GM13976 (cell line): ENCODE measurements around the gene AIMP2.
"Not testable (repeated sequence)": the region's sequence is repeated elsewhere in the genome, so short reads cannot be mapped to it uniquely, and the experiment has no call there.

Source experiments
- DNase-seq: peaks from one replicate; pipeline ENCODE4 v3.0.0; 2012; ENCODE audit warnings: low spot score
- in situ Hi-C: fragments of 300-500 bp; cut with MboI; formaldehyde crosslinking; loops from one replicate; pipeline ENCODE4 v1.12.0; 2022; ENCODE audit warnings: low sequenced_read_pairs, mixed read lengths, inconsistent platforms; ENCODE audit not compliant: unreplicated experiment
- TF ChIP-seq, protein P1 (sequence below): IDR thresholded peaks from 2 replicates; pipeline ENCODE4 v1.5.1; 2012; ENCODE audit warnings: borderline replicate concordance, mild to moderate bottlenecking; ENCODE audit not compliant: insufficient read depth; ENCODE audit errors: extremely low read depth, missing control alignments, control extremely low read depth

AIMP2 gene

DNA sequence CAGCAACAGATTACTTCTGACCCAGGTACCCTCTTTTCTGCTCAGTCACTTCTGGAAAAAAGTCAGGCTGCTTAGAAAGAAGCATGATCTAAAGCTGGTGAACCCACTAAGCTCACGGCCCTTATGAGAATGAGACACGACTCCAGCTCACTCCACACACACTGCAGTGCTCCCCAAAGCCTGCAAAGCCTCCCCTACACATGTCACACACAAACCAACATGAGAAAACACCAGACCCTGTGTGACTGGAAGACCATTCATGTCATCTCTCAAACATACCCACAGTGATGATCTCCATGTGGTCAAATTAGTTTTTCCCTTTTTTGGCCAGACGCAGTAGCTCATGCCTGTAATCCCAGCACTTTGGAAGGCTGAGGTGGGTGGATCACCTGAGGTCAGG, 22.5 kb downstream of the AIMP2 start:
- in situ Hi-C loops: no loop called here
- DNase-seq: no peak
- TF ChIP-seq, protein P1, sequence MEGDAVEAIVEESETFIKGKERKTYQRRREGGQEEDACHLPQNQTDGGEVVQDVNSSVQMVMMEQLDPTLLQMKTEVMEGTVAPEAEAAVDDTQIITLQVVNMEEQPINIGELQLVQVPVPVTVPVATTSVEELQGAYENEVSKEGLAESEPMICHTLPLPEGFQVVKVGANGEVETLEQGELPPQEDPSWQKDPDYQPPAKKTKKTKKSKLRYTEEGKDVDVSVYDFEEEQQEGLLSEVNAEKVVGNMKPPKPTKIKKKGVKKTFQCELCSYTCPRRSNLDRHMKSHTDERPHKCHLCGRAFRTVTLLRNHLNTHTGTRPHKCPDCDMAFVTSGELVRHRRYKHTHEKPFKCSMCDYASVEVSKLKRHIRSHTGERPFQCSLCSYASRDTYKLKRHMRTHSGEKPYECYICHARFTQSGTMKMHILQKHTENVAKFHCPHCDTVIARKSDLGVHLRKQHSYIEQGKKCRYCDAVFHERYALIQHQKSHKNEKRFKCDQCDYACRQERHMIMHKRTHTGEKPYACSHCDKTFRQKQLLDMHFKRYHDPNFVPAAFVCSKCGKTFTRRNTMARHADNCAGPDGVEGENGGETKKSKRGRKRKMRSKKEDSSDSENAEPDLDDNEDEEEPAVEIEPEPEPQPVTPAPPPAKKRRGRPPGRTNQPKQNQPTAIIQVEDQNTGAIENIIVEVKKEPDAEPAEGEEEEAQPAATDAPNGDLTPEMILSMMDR: no peak

DNA sequence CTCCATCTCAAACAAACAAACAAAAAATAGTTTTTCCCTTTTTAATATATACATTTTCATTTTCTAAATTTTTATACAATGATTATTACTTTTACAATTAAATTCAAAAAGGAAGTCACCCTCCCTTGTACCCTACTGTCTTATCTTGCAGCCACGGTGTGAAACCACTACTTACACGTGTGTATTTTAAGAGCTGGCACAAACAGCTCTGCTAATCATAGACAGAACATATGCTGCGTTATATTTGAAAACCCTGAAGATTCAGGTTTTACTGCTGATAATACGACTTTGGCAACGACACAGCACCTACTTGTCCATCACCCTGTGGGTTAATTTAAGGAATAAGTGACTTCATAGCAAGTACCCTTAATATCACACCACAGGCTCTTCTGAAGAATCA, 23.1 kb downstream of the AIMP2 start:
- TF ChIP-seq, protein P1: no peak
- in situ Hi-C loops: no loop called here
- DNase-seq: no peak

GRCh38 chr7:6032641-6033040, 23.6 kb downstream of the AIMP2 start:
- TF ChIP-seq, protein P1: no peak
- DNase-seq: no peak
- in situ Hi-C loops: no loop called here

GRCh38 chr7:6035165-6035564, 26.1 kb downstream of the AIMP2 start:
- in situ Hi-C loops: no loop called here
- TF ChIP-seq, protein P1: no peak
- DNase-seq: no peak

DNA sequence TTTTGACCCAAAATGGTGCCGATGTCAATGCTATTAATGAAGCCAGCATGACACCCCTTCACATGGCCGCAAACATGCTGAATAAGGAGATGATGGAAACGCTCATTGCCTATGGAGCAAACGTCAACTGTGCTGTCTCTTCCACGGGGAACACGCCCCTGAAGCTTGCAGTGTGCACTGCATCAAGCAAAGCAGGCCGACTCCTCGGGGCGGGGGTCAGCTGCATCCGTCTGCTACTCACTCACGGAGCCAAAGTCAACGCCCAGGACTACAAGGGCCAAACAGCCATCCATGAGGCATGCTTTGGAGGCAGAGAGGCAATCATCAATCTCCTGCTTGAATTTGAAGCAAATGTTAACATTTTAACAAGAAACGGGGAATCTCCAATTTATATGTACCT, 26.6 kb downstream of the AIMP2 start:
- TF ChIP-seq, protein P1: no peak
- no peak for DNase-seq
- in situ Hi-C loops: no loop called here

DNA sequence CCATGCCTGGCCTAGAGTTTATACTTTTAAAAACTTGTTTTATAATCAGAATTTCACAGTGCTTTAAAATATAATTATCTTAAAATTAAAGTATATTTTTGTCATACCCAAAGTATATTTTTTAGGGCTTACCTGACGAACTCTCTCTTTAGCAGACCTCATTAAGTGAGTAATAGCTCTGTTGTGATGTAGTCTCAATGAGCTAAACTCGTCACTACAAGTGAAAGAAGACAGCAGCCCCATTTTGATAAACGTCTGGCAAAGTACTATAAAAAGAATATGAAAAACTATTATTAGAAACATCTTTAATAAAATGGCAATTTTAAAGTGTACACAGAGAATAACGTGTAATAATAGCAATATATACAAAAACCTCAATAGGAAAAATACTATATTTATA, 40.7 kb downstream of the AIMP2 start:
- DNase-seq: no peak
- TF ChIP-seq, protein P1: no peak
- in situ Hi-C loops: no loop called here

DNA sequence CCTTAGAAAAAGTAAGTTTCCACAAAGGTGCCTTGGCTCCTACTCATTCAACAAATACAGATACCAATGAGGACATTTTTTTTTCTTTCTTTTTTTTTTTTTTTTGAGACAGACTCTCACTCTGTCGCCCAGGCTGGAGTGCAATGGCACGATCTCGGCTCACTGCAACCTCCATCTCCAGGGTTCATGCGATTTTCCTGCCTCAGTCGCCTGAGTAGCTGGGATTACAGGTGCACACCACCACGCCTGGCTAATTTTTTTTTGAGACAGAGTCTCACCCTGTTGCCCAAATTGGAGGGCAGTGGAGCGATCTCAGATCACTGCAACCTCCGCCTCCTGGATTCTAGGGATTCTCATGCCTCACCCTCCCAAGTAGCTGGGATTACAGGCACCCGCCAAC, 42.1 kb downstream of the AIMP2 start:
- in situ Hi-C loops, DNase-seq: not testable (repeated sequence)
